CD4-positive, alpha-beta T cell treated with Interleukin-4 for 4 hours (primary cell): ENCODE measurements around the gene CDC42BPB.
"Not testable (repeated sequence)": the region's sequence is repeated elsewhere in the genome, so short reads cannot be mapped to it uniquely, and the experiment has no call there.

Experiments
- DNase-seq: peaks from one replicate; pipeline ENCODE4 v3.0.0-alpha.2; 2020

CDC42BPB gene

DNA sequence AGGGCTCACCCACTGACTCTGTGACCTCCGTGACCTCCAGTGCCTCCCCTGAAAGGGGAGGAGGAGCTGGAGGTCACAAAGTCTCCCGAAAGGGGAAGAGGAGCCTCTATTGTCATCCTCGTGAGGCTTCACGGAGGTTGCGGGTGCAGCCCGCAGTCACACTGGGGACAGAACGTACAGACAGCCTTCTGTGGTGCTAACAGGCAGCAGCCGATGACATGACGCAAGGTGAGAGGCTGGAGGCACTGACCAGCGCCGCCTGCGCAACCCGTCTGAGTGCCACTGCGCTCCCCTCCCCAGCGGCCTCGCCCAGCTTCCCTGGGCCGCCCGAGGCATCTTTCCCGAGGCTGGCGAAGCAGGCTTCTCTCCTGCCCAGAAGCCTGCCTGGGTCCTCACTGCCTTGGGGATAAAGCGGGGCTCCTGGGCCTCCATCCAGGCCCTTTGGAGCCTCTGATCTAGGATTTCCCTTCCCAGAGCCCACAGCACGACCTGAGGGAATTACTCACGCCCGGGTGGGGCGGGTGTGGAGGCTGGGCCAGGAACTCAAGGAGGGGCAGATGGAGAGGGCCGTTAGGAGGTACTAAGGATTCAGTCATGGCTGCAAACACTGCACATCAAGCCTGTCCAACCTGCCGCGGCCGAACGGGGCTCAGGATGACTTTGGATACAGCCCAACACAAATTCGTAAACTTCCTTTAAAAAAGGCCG is 14.3 kb upstream of the CDC42BPB start:
- no peak for DNase-seq

DNA sequence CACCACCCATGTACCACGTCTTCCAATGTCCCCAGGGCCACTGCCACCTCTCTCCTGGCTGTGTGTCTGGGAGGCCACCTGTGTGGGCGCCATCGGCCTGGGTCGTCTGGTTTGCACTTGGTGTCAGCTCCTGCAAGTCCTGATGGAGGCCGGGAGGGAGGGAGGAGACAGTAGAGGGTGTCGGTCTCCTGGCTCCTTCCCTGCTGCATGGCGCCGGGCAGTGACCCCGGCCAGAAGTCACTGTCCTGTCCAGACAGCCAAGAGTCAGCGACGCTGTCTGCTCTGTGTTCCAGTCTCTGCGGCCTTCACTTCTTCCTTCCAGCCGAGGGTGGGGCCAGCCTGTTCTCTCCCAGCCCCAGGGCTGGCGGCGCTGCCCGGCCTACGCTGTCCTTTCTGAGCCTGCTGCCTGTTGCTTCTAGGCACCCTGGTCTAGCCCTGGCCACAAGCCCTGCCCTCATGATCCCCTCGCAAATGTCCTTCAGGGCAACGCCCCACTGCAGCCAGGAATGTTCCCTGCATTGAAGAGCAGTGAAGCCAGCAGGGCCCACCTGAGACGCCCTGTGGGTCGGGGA is 13.7 kb upstream of the CDC42BPB start:
- DNase-seq: no peak

DNA sequence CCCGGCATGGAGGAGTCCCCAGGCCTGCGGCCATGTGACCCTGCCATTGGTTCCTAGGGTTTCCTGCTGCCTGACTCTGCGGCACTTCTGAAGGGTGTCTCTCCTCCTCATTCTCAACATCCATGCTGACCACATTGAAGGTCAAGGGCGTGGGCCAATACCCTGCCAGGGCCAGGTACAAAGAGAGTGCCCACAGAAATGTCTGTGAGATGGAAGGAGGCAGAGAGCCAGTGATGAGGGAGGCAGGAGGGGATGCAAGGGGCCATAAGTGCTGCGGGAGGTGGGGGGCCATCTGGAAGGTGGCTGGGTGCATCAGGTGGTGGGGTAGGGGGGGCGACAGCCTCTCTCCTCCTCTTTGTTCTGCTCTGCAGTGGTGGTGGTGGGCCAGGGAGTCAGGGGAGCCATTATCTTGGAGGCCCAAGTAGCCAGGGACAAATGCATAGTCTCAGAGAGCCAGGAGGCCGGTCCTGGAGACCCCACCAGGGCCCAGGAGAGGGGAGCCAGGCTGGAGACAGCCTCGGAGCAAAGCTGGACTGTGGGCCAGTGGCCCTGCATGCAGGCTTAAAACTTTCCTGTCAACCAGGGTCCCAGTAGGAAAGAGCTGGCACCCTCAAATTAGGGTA is 13.0 kb upstream of the CDC42BPB start:
- no peak for DNase-seq

DNA sequence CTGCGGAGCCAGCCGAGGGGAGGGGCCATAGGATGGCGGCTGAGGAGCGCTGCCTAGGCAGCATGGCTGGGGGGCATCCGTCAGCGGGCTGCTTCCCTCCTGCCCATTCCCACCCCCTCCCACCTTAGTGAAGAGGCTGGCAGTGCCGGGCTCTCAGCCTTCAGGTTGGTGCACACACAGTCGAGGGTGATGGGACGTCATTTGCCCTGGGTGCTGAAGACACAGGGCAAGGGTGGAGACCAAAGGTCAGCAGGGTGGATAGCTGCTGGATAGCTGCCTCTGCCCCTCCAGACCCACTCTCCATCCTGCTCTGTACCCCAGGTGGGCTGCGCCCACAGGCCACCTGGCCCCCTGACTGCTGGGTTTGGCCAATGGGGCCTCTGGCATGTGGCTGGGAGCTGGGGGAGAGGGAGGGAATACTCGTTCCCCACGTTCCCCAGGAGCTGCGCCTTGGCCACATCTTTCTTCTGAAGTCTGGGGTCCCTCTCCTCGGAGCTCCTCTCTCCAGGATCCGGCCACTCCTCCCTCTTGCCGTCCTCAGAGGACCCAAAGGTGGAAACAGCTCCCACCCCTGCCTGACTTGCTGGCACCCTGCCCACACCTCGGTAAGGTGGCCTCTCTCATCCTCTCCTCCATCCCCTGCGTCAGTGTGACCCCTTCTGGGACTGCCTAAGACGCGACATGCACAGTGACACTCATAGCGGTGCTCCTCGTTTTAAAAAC is 11.2 kb upstream of the CDC42BPB start:
- DNase-seq: no peak

DNA sequence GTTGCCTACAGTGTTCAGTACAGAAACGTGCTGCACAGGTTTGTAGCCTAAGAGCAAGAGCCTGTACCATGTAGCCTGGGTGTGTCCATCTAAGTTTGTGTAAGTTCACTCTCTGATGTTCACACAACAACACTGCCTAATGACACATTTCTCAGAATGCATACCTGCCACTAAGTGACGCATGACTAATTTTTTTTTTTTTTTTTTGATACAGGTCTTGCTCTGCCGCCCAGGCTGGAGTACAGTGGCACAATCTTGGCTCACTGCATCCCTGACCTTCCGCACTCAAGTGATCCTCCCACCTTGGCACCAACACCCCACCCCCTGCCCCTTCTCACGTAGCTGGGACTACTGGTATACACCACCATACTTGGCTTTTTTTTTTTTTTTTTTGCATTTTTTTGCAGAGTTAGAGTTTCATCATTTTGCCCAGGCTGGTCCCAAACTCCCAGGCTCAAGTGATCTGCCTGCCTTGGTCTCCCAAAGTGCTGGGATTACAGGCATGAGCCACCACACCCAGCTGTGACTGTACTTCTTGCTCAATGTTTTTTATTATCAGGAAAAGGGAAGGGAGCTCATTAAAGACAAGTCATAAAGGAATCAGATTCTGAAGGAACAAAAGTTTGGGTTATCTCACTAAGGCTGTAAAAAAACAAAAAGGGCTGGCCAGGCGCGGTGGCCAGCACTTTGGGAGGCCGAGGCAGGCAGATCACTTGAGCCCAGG is 10.0 kb upstream of the CDC42BPB start:
- DNase-seq: no peak

DNA sequence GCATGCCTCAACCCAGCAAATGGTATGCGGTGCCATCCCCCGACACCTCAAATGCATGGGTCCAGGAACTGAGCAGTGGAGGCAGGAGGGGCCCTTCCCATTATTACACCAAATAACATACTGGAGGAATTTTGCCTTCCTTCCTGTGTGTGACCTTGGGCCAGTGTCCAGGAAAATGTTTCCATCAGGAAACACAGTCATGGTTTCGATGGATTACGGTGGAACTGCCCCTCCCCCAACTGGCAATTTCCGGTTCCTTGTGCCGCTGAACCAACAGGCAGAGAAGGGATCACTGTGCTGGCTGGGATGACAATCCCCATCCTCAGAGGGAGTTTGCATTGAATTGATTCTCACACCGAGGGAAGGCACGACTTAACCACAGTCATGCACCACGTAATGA is 9.1 kb upstream of the CDC42BPB start:
- DNase-seq: no peak

DNA sequence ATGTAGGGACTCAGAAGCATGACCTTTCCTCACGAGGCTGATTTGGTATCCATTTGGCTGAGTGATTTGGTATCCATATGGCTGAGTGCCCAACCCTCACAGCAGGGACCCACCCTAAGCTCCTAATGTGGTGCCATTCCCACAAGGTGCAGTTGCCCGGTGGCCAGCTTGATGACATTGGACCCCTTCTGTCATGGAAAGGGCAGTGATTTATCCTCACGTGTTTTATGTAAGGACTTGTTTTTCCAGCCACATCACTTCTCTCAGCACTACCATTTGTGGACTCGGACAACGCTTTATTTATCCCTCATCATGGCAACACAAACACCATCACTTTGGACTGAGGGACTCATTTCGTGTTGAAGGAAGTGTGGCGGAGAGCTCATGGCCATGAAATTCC is 8.5 kb upstream of the CDC42BPB start:
- DNase-seq: no peak

DNA sequence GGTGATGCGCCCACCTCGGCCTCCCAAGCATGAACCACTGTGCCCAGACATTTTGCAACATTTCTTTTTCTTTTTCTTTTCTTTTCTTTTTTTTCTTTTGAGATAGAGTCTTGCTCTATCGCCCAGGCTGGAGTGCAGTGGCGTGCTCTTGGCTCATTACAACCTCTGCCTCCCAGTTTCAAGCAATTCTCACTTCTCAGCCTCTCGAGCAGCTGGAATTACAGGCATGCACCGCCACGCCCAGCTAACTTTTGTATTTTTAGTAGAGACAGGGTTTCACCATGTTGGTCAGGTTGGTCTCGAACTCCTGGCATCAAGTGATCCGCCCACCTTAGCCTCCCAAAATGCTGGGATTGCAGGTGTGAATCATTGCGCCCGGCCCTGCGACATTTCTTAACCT is 7.6 kb upstream of the CDC42BPB start:
- no peak for DNase-seq

DNA sequence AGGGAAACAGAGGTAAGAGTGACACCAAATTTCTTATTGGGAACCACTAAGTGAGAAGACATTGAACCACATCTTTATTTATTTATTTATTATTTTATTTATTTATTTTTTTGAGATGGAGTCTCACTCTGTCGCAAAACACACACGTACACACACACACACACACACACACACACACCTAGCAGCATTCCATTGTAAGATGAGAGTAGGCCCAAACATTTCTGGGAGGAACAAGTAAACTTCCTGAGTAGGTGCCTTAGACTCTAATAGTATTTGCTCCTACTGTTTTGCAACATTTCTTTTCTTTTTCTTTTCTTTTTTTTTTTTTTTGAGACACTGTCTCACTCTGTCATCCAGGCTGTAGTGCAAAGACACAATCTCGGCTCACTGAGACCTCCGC is 7.1 kb upstream of the CDC42BPB start:
- no peak for DNase-seq

DNA sequence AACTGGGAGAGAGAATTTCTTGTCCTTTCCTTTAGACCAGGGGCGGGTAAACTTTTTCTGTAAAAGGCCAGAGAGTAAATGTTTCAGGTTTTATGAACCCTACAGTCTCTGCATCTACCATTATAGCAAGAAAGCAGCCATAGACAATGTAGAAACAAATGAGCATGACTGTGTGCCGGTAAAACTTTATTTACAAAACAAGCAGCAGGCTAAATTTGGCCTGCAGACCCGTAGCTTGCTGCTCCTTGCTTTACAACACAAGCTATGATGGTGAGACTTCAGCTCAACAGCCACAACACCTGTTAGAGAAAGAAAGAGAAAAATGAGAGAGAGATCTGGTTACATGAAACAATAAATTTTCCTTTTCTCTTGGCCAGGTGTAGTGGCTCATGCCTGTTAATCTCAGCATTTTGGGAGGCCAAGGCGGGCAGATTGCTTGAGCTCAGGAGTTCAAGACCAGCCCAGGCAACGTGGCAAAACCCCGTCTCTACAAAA is 4.2 kb upstream of the CDC42BPB start:
- DNase-seq: no peak

DNA sequence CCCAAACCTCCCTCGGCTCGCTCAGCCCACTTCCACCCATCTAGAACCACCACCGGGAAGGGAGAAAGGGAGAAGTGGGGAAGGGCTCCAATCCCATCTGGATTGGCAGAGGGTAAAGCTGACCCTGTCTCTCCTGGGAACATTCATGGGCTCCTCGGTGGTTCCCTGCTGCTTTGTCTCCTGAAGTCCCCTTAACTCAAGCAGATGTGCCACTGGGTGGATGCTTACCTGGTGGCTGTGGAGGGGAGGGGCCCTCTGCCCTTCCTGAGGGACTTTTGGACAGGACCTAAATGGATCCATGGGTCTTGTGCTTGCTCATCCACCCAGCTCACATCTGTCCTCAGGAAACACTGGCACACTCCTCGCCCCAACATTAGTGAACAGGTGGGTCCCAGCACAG is 2.2 kb upstream of the CDC42BPB start:
- DNase-seq: no peak

DNA sequence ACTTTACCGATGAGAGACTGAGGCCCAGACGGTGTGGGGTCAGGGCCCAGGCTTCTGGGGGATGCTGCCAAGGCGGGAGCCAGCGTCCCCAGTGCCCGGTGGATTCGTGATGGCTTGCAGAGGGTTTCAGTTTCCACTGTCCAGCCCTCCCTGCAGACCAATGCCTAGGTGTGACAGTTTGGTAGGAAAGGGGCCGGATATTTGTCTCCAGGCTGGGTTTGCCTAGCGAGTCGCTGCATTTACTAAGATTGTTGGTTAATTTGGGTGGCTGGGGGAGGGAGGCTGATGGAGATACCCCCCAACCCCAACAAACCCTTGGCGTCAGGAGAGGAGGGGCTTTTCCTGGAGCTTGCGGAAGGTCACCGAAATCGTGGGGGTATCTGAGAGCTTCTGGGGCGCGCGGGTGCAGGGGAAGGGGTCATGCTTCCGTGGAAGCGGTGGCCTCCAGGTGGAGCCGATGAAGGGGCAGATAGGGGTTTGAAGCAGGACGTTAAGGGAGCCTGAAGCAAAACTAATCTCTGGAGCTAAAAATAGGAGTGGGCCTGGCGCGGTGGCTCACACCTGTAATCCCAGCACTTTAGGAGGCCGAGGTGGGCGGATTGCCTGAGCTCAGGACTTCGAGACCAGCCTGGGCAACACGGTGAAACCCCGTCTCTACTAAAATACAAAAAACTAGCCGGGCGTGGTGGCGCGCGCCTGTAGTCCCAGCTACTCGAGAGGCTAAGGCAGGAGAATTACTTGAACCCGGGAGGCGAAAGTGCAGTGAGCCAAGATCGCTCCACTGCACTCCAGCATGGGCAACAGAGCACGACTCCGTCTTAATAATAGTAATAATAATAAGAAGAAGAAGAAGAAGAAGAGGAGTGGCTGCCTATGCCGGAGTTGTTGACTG is 1.1 kb upstream of the CDC42BPB start:
- DNase-seq: no peak

DNA sequence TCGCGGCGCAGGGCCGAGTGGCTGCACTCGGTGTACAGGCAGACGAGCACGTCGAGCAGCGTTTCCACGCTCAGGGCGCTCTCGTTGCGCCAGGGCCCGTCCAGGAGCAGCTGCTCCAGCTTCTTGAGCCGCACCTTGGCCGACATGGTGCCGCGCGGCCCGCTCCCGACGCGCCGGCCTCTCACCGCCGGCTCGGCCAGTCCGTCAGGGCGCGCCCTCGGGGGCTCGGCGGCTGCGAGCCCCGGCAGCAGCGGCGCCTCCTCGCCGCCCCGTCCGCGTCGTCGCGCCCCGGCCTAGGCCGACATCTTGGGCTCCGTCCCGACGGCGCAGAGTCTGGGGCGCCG is 349 bp downstream of the CDC42BPB start:
- DNase-seq: no peak

DNA sequence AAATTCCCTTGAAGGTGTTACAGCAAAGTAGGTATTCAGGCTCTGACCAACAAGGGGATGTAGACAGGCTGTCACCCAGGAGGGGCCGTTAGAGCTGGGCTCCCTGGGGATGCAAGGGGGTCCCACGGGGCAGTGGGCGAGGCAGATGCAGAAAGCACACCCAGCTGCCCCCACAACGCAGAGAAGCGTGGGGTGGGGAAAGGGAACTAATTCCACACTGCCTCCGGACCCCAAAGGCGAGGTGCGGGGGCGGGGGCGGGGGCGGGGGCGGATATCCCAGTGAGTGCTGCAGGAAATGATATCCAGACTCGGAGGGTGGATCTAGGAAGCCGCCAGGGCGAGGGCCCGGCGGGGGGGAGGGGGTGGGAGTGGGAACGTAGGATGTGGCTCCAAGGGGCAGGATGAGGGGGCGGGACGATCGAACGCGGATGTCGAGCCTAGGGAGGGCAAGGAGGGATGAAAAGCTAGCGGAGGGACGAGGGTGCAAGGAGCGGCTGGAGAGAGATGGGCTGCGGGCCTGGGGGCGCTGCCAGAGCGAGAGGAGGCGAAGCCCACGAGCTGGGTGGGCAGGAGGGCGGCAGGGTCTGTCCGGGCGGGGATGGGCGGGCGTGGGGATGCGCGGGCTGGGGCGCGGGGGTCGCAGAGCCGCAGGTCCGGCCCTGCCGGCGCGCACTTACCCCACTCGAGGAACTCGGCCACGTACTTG is 874 bp downstream of the CDC42BPB start:
- no peak for DNase-seq

DNA sequence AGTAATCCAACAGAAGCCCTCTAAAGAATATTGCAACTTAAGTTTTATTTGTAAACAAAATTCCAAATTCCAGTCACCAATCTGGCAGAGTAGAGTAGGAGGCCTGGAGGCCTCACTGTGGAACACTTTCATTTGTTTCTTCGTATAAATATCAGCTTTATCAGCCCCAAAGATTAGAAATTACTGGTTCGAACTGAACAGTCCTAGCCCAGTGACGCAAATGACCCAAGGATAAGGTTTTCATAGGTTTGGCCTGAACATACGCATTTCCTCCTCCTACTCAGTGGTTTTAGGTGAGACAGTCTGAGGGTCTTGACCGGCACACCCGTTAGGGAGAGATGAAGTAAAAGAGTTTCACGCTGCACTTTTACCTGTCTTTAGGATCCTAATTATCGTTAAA is 1.7 kb downstream of the CDC42BPB start:
- DNase-seq: no peak

DNA sequence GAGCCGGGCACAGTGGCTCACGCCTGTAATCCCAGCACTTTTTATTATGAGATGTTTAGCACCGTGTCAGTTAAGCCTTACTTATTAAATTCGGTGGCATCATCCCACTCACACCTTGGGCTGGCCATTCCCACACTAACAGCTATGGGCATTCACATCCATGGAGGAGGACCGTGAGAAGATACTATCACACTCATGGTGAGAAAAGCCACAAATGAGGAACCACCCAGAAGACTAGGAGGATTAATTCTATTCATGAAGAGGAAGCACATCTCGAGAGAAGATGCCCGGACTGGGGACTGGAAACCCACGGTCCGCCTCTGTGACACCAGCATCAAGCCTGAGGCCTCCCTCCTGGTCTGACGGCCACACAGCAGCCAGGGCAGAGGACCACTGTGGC is 4.9 kb downstream of the CDC42BPB start:
- DNase-seq: no peak

DNA sequence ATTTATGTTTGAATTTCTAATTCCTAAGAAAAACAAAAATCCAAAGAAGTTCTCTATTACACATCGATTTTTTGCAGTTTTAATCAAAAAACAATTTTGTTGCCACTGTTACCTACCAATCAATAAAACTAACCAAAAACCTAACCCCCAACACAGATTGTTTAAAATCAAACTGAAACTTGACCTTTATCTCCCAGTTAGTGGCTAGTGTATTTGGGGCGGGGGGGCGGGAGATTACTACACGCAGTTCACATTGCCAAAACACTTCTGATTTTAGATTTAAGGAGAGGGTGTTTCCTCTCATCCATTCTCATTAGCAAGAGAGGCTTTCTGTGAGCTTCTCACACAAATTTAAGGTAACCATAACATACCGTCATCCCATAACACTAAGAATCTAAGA is 6.4 kb downstream of the CDC42BPB start:
- DNase-seq: no peak

DNA sequence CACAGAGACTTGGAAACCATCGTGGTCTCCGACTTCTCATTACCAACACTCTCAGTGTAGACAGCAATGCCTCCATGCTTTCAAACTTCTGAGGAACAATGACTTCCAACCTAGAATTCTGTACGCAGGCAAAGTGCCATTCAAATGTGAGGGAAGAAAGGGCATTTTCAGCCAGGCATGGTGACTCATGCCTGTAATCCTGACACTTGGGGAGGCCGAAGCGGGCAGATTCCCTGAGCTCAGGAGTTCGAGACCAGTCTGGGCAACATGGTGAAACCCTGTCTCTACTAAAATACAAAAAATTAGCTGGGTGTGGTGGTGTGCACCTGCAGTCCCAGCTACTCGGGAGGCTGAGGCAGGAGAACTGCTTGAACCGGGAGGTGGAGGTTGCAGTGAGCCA is 9.9 kb downstream of the CDC42BPB start:
- not testable (repeated sequence) for DNase-seq

DNA sequence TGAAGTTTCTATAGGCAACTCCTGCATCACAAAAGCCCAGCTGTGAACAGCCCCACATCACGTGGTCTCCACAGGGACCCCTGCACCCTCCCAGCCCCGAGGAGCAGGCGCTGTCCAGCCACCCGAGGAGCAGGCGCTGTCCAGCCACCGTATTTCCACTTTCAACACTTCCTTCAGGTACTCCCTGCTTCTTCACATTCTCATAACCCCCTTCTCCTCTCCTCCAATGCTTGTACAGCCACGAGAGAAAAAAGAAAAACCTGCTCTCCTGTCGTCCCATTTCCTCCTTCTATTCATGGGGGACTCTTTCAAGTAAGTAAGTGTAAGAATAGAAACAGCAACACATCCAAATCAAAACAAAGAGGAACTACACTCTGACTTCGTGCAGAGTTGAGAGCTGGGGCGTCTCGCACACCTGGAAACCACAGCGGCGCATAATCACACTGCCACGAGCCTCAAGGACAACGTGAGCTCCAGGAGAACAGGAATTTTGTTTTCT is 11.9 kb downstream of the CDC42BPB start:
- no peak for DNase-seq

DNA sequence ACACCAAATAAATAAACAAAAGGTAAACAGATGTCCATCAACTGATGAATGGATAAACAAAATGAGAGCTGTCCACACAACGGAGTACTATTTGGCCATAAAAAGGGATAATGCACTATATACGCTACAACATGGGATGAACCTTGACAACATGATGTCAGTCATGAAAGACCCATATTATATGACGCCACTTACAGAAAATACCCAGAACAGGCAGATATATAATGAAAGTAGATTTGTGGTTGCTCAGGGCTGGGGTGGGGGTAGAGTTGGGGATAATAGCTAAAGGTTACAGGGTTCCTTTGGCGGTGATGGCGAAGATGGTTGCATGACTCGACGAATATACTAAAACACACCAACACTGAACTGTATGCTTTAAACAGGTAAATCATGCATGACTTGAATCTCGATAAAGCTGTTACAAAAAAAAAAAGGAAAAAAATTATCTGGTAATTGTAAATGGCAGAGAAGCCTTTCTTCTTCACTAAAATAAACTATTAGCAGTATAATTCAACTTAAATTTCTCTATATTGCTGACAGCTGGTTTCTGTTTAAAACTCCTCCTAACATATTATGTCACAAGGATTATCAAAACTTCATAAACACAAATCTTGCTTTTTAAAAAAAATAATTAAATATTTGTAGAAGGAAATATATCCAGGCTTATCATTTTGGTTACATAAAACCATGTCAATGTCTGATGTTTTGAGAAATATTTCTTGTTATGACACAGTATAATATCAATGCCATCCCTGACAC is 13.9 kb downstream of the CDC42BPB start:
- no peak for DNase-seq

DNA sequence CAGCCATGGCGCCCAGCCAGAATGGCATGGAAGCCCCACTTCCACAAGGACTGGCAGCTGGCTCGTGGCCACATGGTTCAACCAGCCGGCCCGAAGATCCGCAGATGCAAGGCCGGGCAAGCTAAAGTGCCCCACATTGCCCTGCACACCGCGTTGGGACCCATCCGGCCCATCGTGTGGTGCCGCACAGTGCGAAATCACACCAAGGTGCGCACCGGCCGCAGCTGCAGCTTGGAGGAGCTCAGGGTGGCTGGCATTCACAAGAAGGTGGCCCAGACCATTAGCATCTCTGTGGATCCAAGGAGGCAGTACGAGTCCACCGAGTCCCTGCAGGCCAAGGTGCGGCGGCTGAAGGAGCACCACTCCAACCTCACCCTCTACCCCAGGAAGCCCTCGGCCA is 15.9 kb downstream of the CDC42BPB start:
- no peak for DNase-seq
